Erythroblast (primary cell): ENCODE measurements around the gene EXOC6B.

ENCODE experiments used
- GATA1 ChIP-seq: IDR thresholded peaks from 2 replicates; pipeline ENCODE4 v1.6.1; 2011; ENCODE audit warnings: low read depth, mild to moderate bottlenecking, control low read depth, low read length, moderate library complexity
- POLR2A ChIP-seq: IDR thresholded peaks from 2 replicates; pipeline ENCODE4 v1.6.1; 2011; ENCODE audit warnings: mild to moderate bottlenecking, low read length

DNA sequence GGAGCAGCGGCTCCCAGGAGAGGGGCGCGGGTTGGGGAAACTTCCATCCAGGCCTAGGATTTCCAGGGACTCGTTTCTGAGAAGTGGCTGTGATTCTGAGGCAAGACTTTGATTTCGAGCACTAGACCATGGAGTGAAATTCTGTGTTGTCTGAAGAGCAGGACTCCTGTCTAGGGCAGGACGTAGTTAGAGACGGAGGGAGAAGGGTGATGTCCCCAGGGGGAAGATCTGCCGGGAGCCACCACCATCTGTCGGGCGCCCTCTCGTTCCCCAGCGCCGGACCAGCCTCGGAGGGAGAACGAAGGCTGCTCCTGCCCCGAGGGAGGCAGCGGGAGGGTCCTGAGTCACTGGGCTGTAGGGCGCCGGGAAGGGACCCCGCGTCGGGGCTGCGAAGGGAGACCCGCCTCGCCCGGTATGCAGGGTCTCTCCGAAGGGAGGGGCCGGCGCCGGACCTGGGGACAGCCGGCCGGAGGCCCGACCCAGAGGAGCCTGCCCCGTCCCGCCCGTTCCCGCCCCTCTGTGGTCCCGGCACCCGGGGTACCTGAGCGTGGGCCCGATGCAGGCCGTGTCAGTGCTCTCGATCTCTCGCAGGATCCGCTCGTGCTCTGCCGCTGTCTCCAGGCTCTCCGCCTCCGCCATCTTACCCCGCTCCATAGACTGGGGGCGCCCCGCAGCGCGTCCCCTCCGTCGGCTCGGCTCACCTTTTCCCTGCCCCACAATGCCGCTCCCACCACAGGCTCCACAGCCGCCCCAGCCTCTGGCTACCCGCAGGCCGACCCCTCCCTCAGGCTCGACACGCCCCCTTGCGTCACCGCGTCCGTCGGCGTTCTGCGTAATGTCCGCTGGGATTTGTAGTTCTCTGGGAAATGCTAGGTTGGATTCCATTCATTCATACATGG, at the start of gene EXOC6B:
- TF ChIP-seq POLR2A (no peak), GATA1 (no peak)
